ENCODE results near the gene CCDC106. TPM values are rescaled to one million over a fixed set of nuclear protein-coding genes. Genes with fewer than 3 reads are reported as not detected.

The CCDC106 gene
- total RNA-seq, 1 donor: 1.9 TPM

DNA sequence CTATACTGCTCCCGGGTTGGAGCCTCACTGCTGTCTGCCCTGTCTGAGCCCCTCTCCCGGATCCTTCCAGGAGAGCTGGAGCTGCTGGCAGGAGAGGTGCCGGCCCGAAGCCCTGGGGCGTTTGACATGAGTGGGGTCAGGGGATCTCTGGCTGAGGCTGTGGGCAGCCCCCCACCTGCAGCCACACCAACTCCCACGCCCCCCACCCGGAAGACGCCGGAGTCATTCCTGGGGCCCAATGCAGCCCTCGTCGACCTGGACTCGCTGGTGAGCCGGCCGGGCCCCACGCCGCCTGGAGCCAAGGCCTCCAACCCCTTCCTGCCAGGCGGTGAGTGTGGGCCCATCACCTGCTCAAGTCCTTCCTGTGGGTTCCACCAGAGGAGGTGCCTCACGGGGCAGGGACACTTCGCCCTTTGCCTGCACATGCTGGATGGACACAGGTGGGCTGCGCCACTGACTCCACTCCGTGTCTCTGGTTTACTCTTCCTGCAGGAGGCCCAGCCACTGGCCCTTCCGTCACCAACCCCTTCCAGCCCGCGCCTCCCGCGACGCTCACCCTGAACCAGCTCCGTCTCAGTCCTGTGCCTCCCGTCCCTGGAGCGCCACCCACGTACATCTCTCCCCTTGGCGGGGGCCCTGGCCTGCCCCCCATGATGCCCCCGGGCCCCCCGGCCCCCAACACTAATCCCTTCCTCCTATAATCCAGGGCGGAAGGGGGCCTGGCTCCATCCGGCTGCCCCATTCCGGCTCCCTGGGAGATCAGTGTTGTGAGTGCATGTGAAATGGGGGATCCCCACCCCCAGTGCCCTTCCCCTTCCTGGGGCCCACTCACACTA lies 46.9 kb downstream of the CCDC106 start:
- Histone ChIP-seq H3K4me3 (ENCODE audit: low read length) (no peak overlapping the region), H3K4me1 (ENCODE audit: insufficient read depth, low read length) (no peaks in the 10 kb centered on the region), H3K27me3 (ENCODE audit: insufficient read depth, low read length) (no peaks in the 10 kb centered on the region), H3K9me3 (ENCODE audit: low read depth, low read length) (no peaks in the 10 kb centered on the region)

GRCh38 chr19:55695511-55696290 lies 47.7 kb downstream of the CCDC106 start:
- H3K27me3 ChIP-seq (ENCODE audit: insufficient read depth, low read length): no peaks in the 10 kb centered on the region
- H3K4me1 ChIP-seq (ENCODE audit: insufficient read depth, low read length): no peaks in the 10 kb centered on the region
- no peak overlapping the region for H3K4me3 ChIP-seq (ENCODE audit: low read length)
- H3K9me3 ChIP-seq (ENCODE audit: low read depth, low read length): no peaks in the 10 kb centered on the region

DNA sequence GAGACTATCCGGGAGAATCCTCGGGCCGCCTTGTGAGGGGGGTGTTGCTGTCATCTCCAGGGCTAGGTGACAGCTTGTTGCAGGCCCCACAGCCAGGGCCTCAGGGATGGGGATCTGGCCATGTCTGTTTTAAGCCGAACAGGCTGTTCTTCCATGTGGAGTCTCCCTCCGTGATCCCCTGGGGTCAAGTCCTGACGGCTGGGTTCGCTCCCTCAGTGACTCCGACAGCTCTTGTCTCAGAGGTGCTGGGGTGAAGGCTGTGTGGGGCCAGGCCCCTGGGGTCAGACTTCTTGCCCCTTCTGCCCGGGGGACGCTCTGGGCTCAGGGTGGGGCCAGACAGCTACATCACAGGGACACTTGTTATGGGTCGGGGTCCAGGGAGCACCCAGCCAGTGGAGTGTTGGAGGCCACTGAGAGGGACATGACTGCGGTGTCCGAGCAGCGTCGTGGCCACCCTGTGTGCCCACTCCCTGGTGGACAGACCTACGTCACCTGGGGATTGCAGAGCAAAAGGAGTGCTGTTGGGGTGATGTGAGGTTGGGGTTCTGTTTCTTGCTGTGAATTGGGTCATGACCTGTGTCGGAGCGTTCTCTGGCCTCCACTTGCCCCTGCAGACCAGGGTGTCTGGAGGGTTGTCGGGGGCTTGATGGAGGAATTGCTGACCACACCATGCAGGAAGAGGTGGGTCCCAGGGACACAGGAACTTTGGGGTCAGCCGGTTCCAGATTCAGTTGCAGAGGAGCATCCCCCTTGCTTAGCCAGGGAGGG lies 48.5 kb downstream of the CCDC106 start:
- no peak overlapping the region for H3K4me3 ChIP-seq (ENCODE audit: low read length)

DNA sequence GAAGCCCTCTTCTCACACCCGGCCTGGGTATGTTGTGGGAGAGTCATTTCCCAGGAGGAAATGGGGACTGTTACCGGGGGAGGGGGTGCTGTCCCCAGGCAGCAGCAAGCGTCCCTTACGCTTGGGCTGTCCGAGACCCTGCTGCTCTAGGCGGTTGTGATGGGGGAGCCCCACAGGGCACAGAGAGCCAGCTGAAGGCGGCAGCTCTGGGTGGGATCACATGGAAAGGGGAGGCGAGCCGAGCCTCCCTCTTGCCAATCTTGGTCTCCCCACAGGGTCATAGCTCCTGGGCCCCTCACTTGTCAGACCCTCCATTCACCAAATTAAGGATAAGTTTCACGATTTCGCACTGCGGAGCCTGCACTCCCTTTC lies 49.0 kb downstream of the CCDC106 start:
- Histone ChIP-seq H3K4me1 (ENCODE audit: insufficient read depth, low read length) (no peaks in the 10 kb centered on the region), H3K9me3 (ENCODE audit: low read depth, low read length) (no peaks in the 10 kb centered on the region), H3K27me3 (ENCODE audit: insufficient read depth, low read length) (no peaks in the 10 kb centered on the region), H3K4me3 (ENCODE audit: low read length) (no peak overlapping the region)

More for the DNA sequence above, 48.5 kb downstream of the CCDC106 start:
- no peaks in the 10 kb centered on the region for H3K4me1 ChIP-seq (ENCODE audit: insufficient read depth, low read length)
- H3K27me3 ChIP-seq (ENCODE audit: insufficient read depth, low read length): no peaks in the 10 kb centered on the region
- no peaks in the 10 kb centered on the region for H3K9me3 ChIP-seq (ENCODE audit: low read depth, low read length)

DNA sequence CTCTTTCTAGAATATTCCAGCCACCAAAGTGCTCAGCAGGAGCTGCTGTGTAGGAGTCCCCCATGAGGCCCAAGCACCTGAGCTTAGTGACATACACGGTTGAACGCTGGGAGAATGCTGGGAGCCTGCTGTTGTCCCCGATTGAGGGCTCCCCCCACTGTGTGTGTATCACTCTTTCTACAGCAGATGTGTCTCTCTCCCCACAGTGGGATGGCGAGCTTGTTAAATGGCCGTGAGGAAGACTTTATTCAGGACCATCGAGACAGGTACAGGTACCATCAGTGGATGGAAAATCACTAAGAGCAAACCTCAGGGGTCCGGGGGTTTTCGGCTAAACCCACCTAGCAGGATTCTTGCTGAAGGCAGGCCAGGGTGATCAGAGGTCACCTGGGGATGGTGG lies 49.7 kb downstream of the CCDC106 start:
- H3K9me3 ChIP-seq (ENCODE audit: low read depth, low read length): no peaks in the 10 kb centered on the region
- no peaks in the 10 kb centered on the region for H3K4me1 ChIP-seq (ENCODE audit: insufficient read depth, low read length)
- H3K27me3 ChIP-seq (ENCODE audit: insufficient read depth, low read length): no peaks in the 10 kb centered on the region
- H3K4me3 ChIP-seq (ENCODE audit: low read length): no peak overlapping the region

GRCh38 chr19:55698256-55698655 lies 50.2 kb downstream of the CCDC106 start:
- no peaks in the 10 kb centered on the region for H3K9me3 ChIP-seq (ENCODE audit: low read depth, low read length)
- no peaks in the 10 kb centered on the region for H3K27me3 ChIP-seq (ENCODE audit: insufficient read depth, low read length)
- no peak overlapping the region for H3K4me3 ChIP-seq (ENCODE audit: low read length)
- no peaks in the 10 kb centered on the region for H3K4me1 ChIP-seq (ENCODE audit: insufficient read depth, low read length)

GRCh38 chr19:55699221-55699620 lies 51.2 kb downstream of the CCDC106 start:
- H3K4me1 ChIP-seq (ENCODE audit: insufficient read depth, low read length): peaks cover 4% of the 10 kb centered on the region

DNA sequence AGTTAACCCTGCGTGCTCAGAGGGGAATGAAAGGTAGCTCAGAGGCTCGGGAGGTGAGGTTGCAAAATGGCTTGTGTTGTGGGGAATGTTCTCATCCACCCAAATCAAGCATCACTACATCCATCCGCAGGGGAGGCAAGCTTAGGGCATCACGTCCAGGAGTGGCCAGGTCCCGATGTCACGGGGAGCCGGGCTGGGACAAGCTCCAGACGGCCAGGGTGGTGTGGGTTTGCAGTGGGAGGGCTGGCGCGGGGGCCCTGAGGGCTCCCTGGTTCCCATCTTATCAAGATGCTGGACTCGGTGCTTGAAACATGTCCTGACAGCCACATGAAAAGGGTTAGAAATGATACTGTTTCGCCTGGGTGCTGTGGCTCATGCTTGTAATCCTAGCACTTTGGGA lies 52.8 kb downstream of the CCDC106 start:
- Histone ChIP-seq H3K27me3 (ENCODE audit: insufficient read depth, low read length) (no peaks in the 10 kb centered on the region), H3K4me1 (ENCODE audit: insufficient read depth, low read length) (peaks cover 4% of the 10 kb centered on the region), H3K9me3 (ENCODE audit: low read depth, low read length) (no peaks in the 10 kb centered on the region), H3K4me3 (ENCODE audit: low read length) (no peak overlapping the region)

More at GRCh38 chr19:55699221-55699620, 51.2 kb downstream of the CCDC106 start:
- Histone ChIP-seq H3K27me3 (ENCODE audit: insufficient read depth, low read length) (no peaks in the 10 kb centered on the region), H3K9me3 (ENCODE audit: low read depth, low read length) (no peaks in the 10 kb centered on the region), H3K4me3 (ENCODE audit: low read length) (no peak overlapping the region)

GRCh38 chr19:55702131-55702627 lies 54.2 kb downstream of the CCDC106 start:
- peaks cover 4% of the 10 kb centered on the region for H3K4me1 ChIP-seq (ENCODE audit: insufficient read depth, low read length)
- no peak overlapping the region for H3K4me3 ChIP-seq (ENCODE audit: low read length)
- no peaks in the 10 kb centered on the region for H3K9me3 ChIP-seq (ENCODE audit: low read depth, low read length)
- H3K27me3 ChIP-seq (ENCODE audit: insufficient read depth, low read length): no peaks in the 10 kb centered on the region

Other genes starting within 250 kb of the CCDC106 start
- 20.7 TPM for gene UBE2S, start 240.4 kb upstream of the CCDC106 start, total RNA-seq
- gene SHISA7, start 204.9 kb upstream of the CCDC106 start, total RNA-seq: not detected
- gene ISOC2, start 186.6 kb upstream of the CCDC106 start, total RNA-seq: 4.5 TPM
- gene C19orf85, start 183.5 kb upstream of the CCDC106 start, total RNA-seq: not detected
- 3.5 TPM for gene ZNF628, start 171.6 kb upstream of the CCDC106 start, total RNA-seq
- gene NAT14, start 163.0 kb upstream of the CCDC106 start, total RNA-seq: 1.9 TPM
- 0.10 TPM for gene SSC5D, start 159.8 kb upstream of the CCDC106 start, total RNA-seq
- not detected for gene SBK2, start 111.1 kb upstream of the CCDC106 start, total RNA-seq
- not detected for gene SBK3, start 102.7 kb upstream of the CCDC106 start, total RNA-seq
- gene ZNF579, start 67.4 kb upstream of the CCDC106 start, total RNA-seq: 2.7 TPM
- 2.2 TPM for gene FIZ1, start 48.7 kb upstream of the CCDC106 start, total RNA-seq
- 9.6 TPM for gene ZNF524, start 47.9 kb upstream of the CCDC106 start, total RNA-seq
- gene ZNF865, start 42.6 kb upstream of the CCDC106 start, total RNA-seq: 3.3 TPM
- gene ZNF784, start 23.6 kb upstream of the CCDC106 start, total RNA-seq: 6.3 TPM
- 14.4 TPM for gene ZNF580, start 7.2 kb upstream of the CCDC106 start, total RNA-seq
- gene ZNF581, start 4.6 kb upstream of the CCDC106 start, total RNA-seq: 19.0 TPM
- gene U2AF2, start 6.8 kb downstream of the CCDC106 start, total RNA-seq: 55.6 TPM
- gene EPN1, start 27.0 kb downstream of the CCDC106 start, total RNA-seq: 23.5 TPM
- not detected for gene NLRP9, start 90.2 kb downstream of the CCDC106 start, total RNA-seq
- gene RFPL4A, start 110.9 kb downstream of the CCDC106 start, total RNA-seq: not detected
- gene RFPL4AL1, start 120.9 kb downstream of the CCDC106 start, total RNA-seq: not detected
- under 0.01 TPM for gene NLRP11, start 183.8 kb downstream of the CCDC106 start, total RNA-seq
- gene NLRP4, start 188.3 kb downstream of the CCDC106 start, total RNA-seq: not detected